WTC11 (cell line): ENCODE measurements around the gene LAMTOR2. TPM values are rescaled to one million over a fixed set of nuclear protein-coding genes. Genes with fewer than 3 reads are reported as not detected.
A peak's percentile ranks its signal among the peaks of the same experiment; 100 is the strongest.

Experiments
- ATAC-seq: fragments of 200-7000 bp; cut with Tn5 transposase; 2 replicates; pipeline ENCODE4 v1.10.0; 2021; ENCODE audit warnings: mild to moderate bottlenecking, moderate library complexity
- CTCF ChIA-PET: fragments of 300-600 bp; sonication (Branson Sonifier 250); formaldehyde crosslinking; loops from one replicate; lab custom pipeline; 2021; ENCODE audit warnings: antibody characterized with exemption; lab: Charles Lee
- POLR2A ChIA-PET: fragments of 350-600 bp; sonication (Branson Sonifier 250); formaldehyde crosslinking; loops from one replicate; lab custom pipeline; 2021; ENCODE audit warnings: antibody characterized with exemption; lab: Charles Lee
- DNase-seq: peaks from one replicate; pipeline ENCODE4 v3.0.0; 2021; ENCODE audit warnings: low spot score
- H3K27ac Mint-ChIP-seq: 2 replicates; pipeline ENCODE4 v1.8.0; 2021; ENCODE audit warnings: mixed read lengths
- H3K27me3 Mint-ChIP-seq: 2 replicates; pipeline ENCODE4 v1.8.0; 2021; ENCODE audit warnings: low read depth, mild to moderate bottlenecking, moderate library complexity, mixed read lengths
- H3K36me3 Mint-ChIP-seq: 2 replicates; pipeline ENCODE4 v1.8.0; 2021; ENCODE audit warnings: mixed read lengths
- H3K4me1 Mint-ChIP-seq: 2 replicates; pipeline ENCODE4 v1.8.0; 2022; ENCODE audit warnings: mixed read lengths
- H3K4me3 Mint-ChIP-seq: 2 replicates; pipeline ENCODE4 v1.8.0; 2021; ENCODE audit warnings: mild to moderate bottlenecking, moderate library complexity, mixed read lengths
- H3K9me3 Mint-ChIP-seq: 2 replicates; pipeline ENCODE4 v1.8.0; 2021; ENCODE audit warnings: mixed read lengths
- CBFB ChIP-seq: sonication (generic); formaldehyde crosslinking; IDR thresholded peaks from 2 replicates; pipeline ENCODE4 v1.8.1; 2022; ENCODE audit warnings: mild to moderate bottlenecking, low read depth, missing genetic modification reagents
- CTCF ChIP-seq: fragments of 200-600 bp; IDR thresholded peaks from 2 replicates; pipeline ENCODE4 v1.8.0; 2022; ENCODE audit warnings: antibody characterized with exemption
- E2F5 ChIP-seq: sonication (generic); formaldehyde crosslinking; IDR thresholded peaks from 2 replicates; pipeline ENCODE4 v1.8.1; 2022; ENCODE audit warnings: mild to moderate bottlenecking, moderate library complexity, missing genetic modification reagents
- FOXK1 ChIP-seq: sonication (generic); formaldehyde crosslinking; IDR thresholded peaks from 2 replicates; pipeline ENCODE4 v1.8.0; 2022; ENCODE audit warnings: mild to moderate bottlenecking, moderate library complexity, missing genetic modification reagents
- GABPB1 ChIP-seq: sonication (generic); formaldehyde crosslinking; IDR thresholded peaks from 2 replicates; pipeline ENCODE4 v1.8.1; 2023; ENCODE audit warnings: mild to moderate bottlenecking, missing genetic modification reagents
- GTF2I ChIP-seq: fragments of 250-450 bp; sonication (Bioruptor Pico); conservative IDR thresholded peaks from 2 replicates; pipeline ENCODE4 v1.4.0; 2021; ENCODE audit warnings: mild to moderate bottlenecking
- HMGA2 ChIP-seq: fragments of 250-450 bp; sonication (Bioruptor Pico); IDR thresholded peaks from 2 replicates; pipeline ENCODE4 v1.4.0; 2021; ENCODE audit warnings: mild to moderate bottlenecking, moderate library complexity
- NFE2L1 ChIP-seq: sonication (generic); formaldehyde crosslinking; IDR thresholded peaks from 2 replicates; pipeline ENCODE4 v1.8.1; 2023; ENCODE audit warnings: missing genetic modification reagents
- NR2C2 ChIP-seq: sonication (generic); formaldehyde crosslinking; IDR thresholded peaks from 2 replicates; pipeline ENCODE4 v1.8.0; 2022; ENCODE audit warnings: mild to moderate bottlenecking, missing genetic modification reagents
- PREB ChIP-seq: sonication (generic); formaldehyde crosslinking; IDR thresholded peaks from 2 replicates; pipeline ENCODE4 v1.8.1; 2022; ENCODE audit warnings: mild to moderate bottlenecking, missing genetic modification reagents, moderate library complexity, borderline replicate concordance
- ZBTB43 ChIP-seq: sonication (generic); formaldehyde crosslinking; IDR thresholded peaks from 2 replicates; pipeline ENCODE4 v1.8.1; 2023; ENCODE audit warnings: mild to moderate bottlenecking, missing genetic modification reagents
- ZNF121 ChIP-seq: sonication (generic); formaldehyde crosslinking; IDR thresholded peaks from 2 replicates; pipeline ENCODE4 v1.8.0; 2023; ENCODE audit warnings: missing genetic modification reagents
- ZNF423 ChIP-seq: fragments of 250-450 bp; sonication (Bioruptor Pico); IDR thresholded peaks from 2 replicates; pipeline ENCODE4 v2.1.2; 2022; ENCODE audit warnings: mild to moderate bottlenecking, moderate library complexity
- ZNF512 ChIP-seq: sonication (generic); formaldehyde crosslinking; IDR thresholded peaks from 2 replicates; pipeline ENCODE4 v1.8.1; 2022; ENCODE audit warnings: missing genetic modification reagents, borderline replicate concordance
- ZSCAN18 ChIP-seq: fragments of 250-450 bp; sonication (Bioruptor Pico); IDR thresholded peaks from 2 replicates; pipeline ENCODE4 v2.1.2; 2022; ENCODE audit warnings: mild to moderate bottlenecking, moderate library complexity
- total RNA-seq: library from RNA; stranded (reverse); gene quantifications from 3 replicates; pipeline ENCODE4 v1.2.3, GENCODE V29; 2021

The LAMTOR2 gene
- total RNA-seq, 1 experiment from 2014 or later = 62.4 TPM

GRCh38 chr1:156055281-156056048 is 883 bp downstream of the LAMTOR2 start:
- CTCF ChIA-PET = no interaction called here
- no peaks in the 10 kb centered on the region for H3K9me3 Mint-ChIP-seq
- no peak for TF ChIP-seq ZNF121
- no peak for TF ChIP-seq NR2C2 (CRISPR knock-in tag)
- no peak for TF ChIP-seq ZNF423 (CRISPR knock-in tag)
- TF ChIP-seq ZSCAN18 (CRISPR knock-in tag) = no peak
- TF ChIP-seq ZNF512 (CRISPR knock-in tag) = no peak
- TF ChIP-seq PREB (CRISPR knock-in tag) = no peak
- TF ChIP-seq NFE2L1 (CRISPR knock-in tag) = no peak
- TF ChIP-seq HMGA2 = no peak
- TF ChIP-seq, all 79 proteins: peak for 0
- DNase-seq (no peak), ATAC-seq (no peak)
- Mint-ChIP-seq H3K4me3 (peak overlapping the region; percentile 92), H3K27me3 (no peaks in the 10 kb centered on the region), H3K4me1 (peaks cover 15% of the 10 kb centered on the region), H3K27ac (no peak overlapping the region), H3K36me3 (peaks cover 10% of the 10 kb centered on the region)
- POLR2A ChIA-PET = no interaction called here

GRCh38 chr1:156056326-156056849 is 1.8 kb downstream of the LAMTOR2 start:
- H3K9me3 Mint-ChIP-seq = no peaks in the 10 kb centered on the region
- CTCF ChIA-PET = interaction anchor here (1.3 kb wide), 1 partner anchor 10 kb away, joined by 5 read pairs; no protein-coding TSS in a partner anchor

More at GRCh38 chr1:156056326-156056849, 1.8 kb downstream of the LAMTOR2 start:
- Mint-ChIP-seq H3K27ac (peak overlapping the region; percentile 22; the same call in 1 of the 2 replicates), H3K4me1 (peaks cover 20% of the 10 kb centered on the region), H3K4me3 (peak overlapping the region; percentile 32), H3K36me3 (peaks cover 10% of the 10 kb centered on the region), H3K27me3 (no peaks in the 10 kb centered on the region)
- POLR2A ChIA-PET = no interaction called here
- no peak for DNase-seq
- no peak for ATAC-seq
- TF ChIP-seq GABPB1 (CRISPR knock-in tag) (no peak), NR2C2 (CRISPR knock-in tag) (no peak), GTF2I (CRISPR knock-in tag) (no peak), CTCF (no peak), FOXK1 (CRISPR knock-in tag) (no peak), CBFB (no peak), E2F5 (CRISPR knock-in tag) (no peak), ZBTB43 (no peak)
